G401 (cell line): ENCODE measurements around the gene MARK4. TPM values are rescaled to one million over a fixed set of nuclear protein-coding genes. Genes with fewer than 3 reads are reported as not detected.
"Not testable (repeated sequence)": the region's sequence is repeated elsewhere in the genome, so short reads cannot be mapped to it uniquely, and the experiment has no call there.

Experiments
- DNase-seq: peaks from one replicate; pipeline ENCODE4 v3.0.0-alpha.2; 2015; ENCODE audit warnings: low spot score
- in situ Hi-C: cut with HindIII; loops from 2 replicates; pipeline ENCODE4 v1.10.0; 2016; ENCODE audit warnings: low sequenced_read_pairs, mixed read lengths
- total RNA-seq: library from RNA; depleted of rRNA; stranded (reverse); fragments of >200 nt; shearing (Covaris generic); gene quantifications from 2 replicates; pipeline ENCODE4 v1.2.3, GENCODE V29; 2014

Gene MARK4
- total RNA-seq, 1 experiment from 2014 or later, result 23.6 TPM

DNA sequence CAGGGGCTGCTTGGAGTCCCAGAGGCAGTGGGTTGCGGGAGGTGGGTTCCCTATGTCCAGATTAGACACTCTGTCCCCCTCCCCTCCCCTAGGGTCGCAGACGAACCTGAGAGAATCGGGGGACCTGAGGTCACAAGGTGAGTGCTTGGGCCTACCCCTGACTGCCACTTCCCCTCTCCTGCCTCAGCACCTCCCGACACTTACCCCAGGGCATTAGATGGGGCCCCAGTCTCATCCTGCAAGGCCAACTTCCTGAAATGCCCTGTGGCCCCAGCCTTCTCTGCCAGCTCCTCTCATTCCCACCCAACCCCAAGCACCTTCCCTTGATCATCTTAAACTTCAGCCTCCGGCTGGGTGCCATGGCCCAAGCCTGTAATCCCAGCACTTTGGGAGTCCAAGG lies 48.6 kb downstream of the MARK4 start:
- DNase-seq, result no peak
- in situ Hi-C loops, result no loop called here

- in situ Hi-C loops, result no loop called here
- DNase-seq, result no peak
Observed at GRCh38 chr19:45302416-45302815, 51.3 kb downstream of the MARK4 start.

- DNase-seq, result no peak
- in situ Hi-C loops, result no loop called here
Observed at GRCh38 chr19:45303269-45304060, 52.4 kb downstream of the MARK4 start.

DNA sequence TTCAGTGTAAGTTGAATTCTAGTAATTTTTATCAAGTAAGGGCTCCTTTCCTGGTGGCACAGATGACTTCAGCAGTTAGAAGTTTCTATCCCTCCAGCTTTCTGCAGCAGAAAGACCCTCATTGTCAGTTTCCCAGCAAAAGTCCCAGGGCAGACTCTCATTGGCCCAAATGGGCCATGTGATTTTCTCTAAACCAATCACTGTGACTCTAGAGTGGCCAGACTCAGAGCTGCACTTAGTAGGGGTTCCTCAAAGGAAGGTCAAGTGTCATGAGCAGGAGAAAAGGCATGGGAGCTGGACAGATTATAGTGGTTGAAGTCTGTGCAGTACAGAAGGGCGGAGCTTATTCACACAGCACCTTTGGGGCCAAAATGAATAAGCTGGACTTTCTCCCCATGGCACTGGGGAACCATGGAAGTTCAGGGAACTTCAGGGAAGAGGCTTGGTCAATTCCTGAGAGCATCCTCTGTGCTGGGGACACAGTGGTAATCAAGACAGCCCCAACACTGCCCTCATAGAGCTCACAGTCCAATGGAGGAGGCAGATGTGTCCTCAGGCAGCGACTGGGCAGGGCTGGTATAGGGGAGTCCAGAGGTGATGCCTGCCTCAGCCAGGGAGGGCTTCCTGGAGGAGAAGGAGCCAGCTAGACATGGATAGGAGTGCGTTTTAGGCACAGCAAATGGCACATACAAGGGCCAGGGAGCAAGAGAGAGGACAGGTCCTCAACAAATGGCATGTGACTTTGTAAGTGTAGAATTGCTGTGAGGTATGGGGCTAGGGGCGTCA lies 53.3 kb downstream of the MARK4 start:
- no peak for DNase-seq
- in situ Hi-C loops, result no loop called here

GRCh38 chr19:45305007-45305406 lies 53.9 kb downstream of the MARK4 start:
- in situ Hi-C loops, result loop anchor here (5.0 kb wide), 1 partner anchor 73 kb away; no protein-coding TSS in a partner anchor
- no peak for DNase-seq

DNA sequence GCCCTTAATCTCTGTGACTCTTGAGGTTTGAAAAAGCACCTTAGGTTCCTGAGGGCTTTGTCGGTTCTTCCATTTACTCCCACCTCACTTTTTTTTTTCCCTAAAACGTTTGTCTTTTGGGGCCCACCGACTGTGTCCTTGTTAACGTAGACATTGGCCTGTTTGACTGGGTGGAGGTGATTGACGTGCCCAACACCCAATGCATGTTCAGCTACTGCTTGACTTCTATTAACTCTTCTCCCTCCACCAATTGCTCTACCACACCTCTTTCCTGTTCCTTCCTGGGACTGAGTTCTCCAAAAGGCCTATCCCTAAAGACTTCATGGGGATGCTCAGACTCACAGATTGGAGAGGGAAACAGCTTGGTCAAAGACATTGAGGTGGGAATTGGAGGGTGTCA lies 54.4 kb downstream of the MARK4 start:
- peak; percentile 21 for DNase-seq
- in situ Hi-C loops, result loop anchor here (5.0 kb wide), 1 partner anchor 73 kb away; no protein-coding TSS in a partner anchor

DNA sequence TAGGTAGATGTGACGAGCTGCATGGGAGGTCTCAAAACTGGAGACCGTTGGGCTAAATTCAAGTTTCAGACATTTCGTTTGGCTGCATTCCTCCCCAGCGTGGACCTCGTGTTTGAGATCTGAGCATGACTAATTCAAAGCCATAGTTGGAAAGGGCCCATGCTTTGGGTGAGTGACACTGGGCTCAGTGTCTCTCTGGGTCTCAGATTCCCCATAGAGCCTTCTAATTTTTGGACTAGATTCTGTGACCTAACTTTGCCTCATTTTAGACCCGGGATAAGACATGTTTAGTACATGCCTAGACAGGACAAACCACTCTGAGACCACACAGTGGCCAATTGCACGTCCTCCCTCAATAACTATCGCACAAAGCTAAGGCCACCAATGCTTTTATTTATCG lies 55.0 kb downstream of the MARK4 start:
- in situ Hi-C loops, result loop anchor here (5.0 kb wide), 1 partner anchor 74 kb away; no protein-coding TSS in a partner anchor
- no peak for DNase-seq

GRCh38 chr19:45306518-45307027 lies 55.5 kb downstream of the MARK4 start:
- in situ Hi-C loops, result loop anchor here (5.0 kb wide), 1 partner anchor 74 kb away; no protein-coding TSS in a partner anchor
- no peak for DNase-seq

DNA sequence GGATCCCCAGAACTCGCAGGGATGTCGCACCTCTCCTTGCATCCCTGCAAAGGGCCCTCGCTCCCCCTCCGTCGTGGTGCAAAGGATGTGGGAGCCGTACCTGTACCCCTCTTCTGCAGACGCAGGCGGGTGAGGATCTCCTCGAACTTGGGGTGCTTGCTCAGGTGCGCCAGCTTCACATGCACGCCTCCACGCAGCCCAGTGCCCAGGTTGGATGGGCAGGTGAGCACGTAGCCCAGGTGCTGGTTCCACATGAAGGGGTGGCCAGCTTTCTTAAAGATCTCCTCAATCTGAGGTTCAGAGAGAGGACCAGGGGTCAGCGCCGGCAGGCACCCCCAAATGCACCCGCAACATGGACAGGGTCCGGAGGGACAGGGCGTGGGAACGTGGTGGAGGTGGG lies 56.3 kb downstream of the MARK4 start:
- DNase-seq, result no peak
- in situ Hi-C loops, result loop anchor here (5.0 kb wide), 1 partner anchor 75 kb away; no protein-coding TSS in a partner anchor

- not testable (repeated sequence) for DNase-seq
- in situ Hi-C loops, result loop anchor here (5.0 kb wide), 1 partner anchor 77 kb away; no protein-coding TSS in a partner anchor
Observed at GRCh38 chr19:45309322-45309721, 58.3 kb downstream of the MARK4 start.

- DNase-seq, result no peak
- in situ Hi-C loops, result no loop called here
Observed at GRCh38 chr19:45311621-45312020, 60.5 kb downstream of the MARK4 start.

- in situ Hi-C loops, DNase-seq: not testable (repeated sequence)
Observed at GRCh38 chr19:45312285-45312684, 61.2 kb downstream of the MARK4 start.

DNA sequence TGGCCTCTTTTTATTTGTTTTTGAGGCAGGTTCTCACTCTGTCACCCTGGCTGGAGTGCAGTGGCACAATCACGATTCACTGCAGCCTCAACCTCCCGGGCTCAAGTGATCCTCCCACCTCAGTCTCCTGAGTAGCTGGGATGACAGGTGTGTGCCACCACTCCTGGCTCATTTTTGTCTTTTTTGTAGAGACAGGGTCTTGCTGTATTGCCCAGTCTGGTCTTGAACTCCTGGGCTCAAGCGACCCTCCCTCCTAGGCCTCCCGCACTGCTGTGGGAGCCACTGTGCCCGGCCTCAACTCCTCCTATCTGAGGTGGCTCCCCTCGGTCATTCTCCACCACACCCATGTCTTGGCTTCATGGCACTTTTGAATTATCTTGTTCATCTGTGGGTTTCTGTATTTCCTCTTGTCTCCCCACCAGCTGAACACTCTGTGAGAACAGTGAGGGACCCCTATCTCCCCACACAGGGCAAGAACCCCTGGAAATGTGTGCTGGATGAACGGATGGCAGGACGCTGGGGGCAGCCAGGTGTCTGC lies 63.7 kb downstream of the MARK4 start:
- DNase-seq, result no peak
- in situ Hi-C loops, result no loop called here

DNA sequence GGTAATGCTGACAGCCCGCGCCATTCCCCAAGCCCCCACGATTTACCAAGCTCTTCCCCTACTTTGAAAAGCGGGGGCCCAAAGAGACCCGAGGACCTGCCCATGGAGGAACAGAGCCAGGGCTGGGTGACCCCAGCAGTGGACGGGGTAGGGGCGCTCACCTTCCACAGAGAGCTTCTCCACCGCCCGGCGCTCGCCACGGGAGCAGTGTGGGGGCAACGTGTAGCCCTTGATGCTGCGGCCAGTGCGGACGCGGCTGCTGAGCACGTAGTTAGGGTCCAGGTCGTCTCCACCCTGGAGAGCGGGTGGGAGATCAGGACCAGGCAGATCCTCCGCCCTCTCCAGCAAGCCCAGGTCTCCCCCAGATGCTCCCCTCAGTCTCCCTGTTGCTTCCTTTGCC lies 64.2 kb downstream of the MARK4 start:
- in situ Hi-C loops, result no loop called here
- no peak for DNase-seq

DNA sequence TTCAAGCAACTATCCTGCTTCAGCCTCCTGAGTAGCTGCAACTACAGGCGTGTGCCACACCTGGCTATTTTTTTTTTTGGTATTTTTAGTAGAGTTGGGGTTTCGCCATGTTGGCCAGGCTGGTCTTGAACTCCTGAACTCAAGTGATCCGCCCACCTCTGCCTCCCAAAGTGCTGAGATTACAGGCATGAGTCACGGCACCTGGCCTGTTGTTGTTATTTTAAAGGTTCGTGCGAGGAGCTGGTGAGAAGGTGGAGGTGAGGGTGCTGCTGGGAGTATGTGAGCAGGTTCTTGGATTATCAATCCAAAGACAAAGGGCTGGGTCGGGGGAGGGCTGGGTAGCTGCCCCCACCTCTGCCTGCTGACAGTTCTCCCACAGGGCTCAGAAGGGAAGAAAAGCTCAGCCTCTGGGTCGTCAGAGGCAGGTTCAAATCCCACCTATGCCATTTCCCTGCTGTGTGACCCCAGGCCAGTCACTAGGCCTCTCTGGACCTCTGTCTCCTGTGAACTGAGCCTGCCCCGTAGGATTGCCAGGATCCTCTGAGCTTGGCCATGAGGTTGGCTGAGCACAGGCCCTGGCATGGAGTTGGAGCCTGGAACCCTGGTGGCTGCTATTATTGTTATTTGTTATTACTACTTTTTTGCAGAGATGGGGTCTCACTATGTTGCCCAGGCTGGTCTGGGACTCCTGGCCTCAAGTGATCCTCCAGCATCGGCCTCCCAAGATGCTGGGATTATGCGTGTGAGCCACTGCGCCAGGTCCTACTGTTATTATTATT lies 70.1 kb downstream of the MARK4 start:
- in situ Hi-C loops, result no loop called here
- no peak for DNase-seq

GRCh38 chr19:45321848-45322247 lies 70.8 kb downstream of the MARK4 start:
- in situ Hi-C loops, result no loop called here
- DNase-seq, result no peak

DNA sequence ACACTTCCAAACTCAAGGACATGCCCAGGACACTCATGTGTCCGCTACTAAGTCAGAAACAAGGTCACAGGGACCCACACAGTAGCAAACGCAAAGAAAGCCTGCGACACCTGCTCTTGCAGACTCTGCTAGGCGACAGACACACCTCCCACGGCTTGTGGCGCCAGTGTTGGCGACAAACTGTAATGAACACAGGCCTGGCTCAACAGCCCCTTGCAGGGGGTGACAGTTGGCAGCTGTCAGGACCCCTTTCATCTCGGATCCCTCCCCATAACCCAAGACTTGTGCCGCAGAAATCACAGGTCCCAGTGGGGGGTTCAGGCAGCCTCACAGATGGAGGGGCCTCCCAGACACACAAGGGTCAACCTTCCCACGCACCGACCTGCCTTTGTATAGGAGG lies 71.2 kb downstream of the MARK4 start:
- in situ Hi-C loops, result no loop called here
- no peak for DNase-seq

DNA sequence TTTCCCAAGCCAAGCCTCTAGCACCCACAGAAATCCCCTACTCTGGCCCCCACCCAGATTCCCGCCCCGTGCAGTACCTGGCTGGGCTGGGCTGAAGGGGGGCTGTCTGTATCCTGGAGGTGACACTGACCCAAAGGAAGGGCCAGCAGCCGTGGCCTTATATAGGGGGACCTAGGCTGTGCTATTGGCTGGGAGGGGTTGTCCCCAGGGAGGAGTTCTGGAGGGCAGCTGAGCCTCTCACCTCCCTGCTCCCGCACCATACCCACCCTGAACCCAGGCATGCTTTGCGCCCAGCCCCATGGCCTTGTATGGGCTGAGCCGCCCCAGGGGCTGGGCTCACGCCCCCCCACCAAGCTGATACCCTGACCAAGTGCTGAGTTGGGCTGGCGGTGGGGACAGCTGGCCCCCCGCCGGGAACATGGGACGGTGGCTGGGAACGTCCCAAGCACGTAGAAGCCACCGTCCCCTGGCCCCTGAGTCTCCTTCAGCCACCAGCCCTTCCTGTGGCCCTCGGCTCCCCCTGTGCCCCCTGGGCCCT lies 71.7 kb downstream of the MARK4 start, which contains the start of gene CKM:
Gene CKM (minus strand): TSS at position 132 of the 538 bp plus-strand sequence. CDS start 3,162 bp downstream, outside the sequence.
- in situ Hi-C loops, result no loop called here
- DNase-seq, result no peak

- no peak for DNase-seq
- in situ Hi-C loops, result no loop called here
Observed at GRCh38 chr19:45323671-45324081, 72.6 kb downstream of the MARK4 start.
